HG02852 (cell line): ENCODE results near the gene FIGN.

Experiments used
- ATAC-seq: cut with Tn5 transposase; IDR thresholded peaks from one replicate; pipeline ENCODE4 v1.9.1; 2021; ENCODE audit warnings: mild to moderate bottlenecking, moderate library complexity; ENCODE audit not compliant: unreplicated experiment

FIGN gene

DNA sequence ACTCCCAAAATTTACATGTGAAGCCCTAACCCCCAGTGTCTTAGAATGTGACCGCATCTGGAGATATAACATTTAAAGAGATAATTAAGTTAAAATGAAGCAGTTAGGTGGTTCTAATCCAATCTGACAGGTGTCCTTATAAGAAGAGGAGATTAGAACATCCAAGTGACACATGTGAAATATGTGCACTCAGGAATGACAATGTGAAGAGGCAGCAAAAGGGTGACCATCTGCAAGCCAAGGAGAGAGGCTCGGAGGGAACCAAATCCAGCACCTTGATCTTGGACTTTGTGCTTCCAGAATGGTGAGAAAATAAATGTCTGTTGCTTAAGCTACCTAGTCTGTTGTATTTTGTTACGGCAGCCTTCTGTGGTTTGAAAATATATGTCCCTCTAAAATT lies 165.4 kb downstream of the FIGN start:
- no peak for ATAC-seq

DNA sequence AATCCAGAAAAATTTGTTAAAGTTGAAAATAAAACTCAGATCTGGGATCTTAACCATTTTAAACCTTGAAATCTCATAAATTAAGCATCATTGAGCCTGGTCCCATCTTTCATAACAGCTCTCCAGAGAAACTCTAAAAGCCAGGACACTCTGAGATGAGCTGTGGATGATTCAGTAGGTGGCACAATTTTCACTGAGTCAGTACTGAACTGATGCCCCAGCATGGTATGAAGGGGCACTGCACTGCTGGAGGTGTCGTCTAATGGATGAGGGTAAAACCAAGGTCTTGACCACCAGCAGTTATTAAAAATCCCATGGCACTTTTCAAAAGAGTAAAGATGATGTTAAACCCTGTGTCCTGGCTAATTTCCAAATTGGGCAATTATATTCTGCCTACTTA lies 170.6 kb downstream of the FIGN start:
- no peak for ATAC-seq

DNA sequence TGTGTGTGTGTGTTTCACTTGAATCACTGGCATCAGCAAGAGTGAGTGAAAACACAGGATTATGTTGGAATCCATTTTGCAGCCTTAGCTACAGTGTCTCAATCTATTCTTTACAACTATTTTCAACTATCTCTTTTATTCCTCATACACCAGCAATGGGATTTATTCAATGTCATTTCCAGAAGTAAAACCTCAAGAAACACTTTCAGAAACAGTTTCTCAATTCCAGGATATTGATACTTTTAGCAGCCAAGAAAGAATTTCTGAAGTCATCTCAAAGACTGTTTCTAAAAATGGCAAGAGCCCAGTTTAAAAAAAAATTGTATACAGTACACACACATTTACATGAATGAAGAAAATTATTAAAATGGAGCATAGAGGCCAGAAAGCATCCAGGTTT lies 171.6 kb downstream of the FIGN start:
- ATAC-seq: no peak

DNA sequence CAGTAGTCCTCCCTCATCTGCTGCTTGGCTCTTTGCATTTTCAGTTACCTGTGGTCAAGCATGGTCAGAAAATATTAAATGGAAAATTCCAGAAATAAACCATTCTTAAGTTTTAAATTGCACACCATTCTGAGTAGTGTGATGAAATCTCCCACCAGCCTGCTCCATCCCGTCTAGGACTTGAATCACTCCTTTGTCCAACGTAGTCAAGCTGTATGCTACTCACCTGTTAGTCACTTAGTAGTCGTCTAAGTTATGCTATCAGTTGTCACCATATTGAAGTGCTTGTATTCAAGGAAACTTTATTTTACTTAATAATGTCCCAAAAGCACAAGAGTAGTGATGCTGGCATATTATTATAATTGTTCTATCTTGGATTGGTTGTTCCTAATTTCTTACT lies 172.5 kb downstream of the FIGN start:
- ATAC-seq: no peak

DNA sequence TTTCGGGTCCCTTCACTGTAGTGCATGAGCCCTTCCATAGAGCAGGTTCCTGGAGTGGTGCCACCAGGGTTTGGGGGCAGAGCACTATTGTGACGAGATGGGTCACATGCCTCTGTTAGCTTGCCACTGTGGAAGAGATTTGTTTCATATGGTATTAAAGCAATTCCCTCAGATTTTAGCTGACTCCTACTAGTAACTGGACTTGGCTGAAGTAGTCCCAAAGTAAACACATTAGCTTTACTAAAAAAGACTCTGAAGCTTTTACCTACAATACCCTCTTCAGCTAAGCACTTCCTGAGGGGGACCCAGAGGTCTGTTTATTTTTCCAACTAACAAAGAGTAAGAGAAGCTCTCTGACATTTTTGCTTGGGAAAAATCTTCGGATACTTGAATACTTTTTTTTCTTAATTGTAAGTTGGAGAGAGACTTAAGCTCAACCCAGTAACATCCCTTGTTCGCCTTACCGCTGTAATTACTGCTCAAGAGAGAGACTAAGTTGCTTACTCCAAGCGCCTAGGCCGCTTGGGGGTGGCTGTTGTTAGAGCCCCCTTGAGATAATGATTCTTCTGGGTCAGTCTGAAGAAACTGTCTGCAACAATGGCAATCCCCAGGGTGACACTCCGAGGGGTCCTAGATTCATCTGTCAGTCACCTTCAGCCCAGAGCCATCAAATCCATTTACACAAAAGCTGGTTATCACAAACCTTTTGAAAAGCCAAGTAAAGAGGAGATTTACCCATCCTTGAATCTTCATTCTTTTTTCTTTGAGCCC lies 177.4 kb downstream of the FIGN start:
- no peak for ATAC-seq

DNA sequence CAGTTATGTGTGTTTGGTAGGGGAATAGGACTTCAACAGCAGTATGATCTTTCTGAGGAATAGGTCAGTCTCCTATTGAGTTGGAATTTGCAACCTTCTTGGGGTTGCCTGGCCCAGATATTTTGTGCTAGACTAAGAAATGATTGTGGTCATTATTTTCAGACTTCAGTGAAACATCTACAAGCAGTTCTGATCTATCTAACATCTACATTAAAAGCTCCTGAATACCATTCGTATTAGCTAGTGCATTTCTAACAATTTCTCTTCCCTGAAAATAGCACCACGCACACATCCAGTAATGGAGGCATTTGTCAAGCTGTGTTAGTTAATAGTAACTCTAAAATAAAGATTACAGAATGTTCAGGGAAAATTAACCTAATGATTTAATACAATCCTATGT lies 179.3 kb downstream of the FIGN start:
- no peak for ATAC-seq

DNA sequence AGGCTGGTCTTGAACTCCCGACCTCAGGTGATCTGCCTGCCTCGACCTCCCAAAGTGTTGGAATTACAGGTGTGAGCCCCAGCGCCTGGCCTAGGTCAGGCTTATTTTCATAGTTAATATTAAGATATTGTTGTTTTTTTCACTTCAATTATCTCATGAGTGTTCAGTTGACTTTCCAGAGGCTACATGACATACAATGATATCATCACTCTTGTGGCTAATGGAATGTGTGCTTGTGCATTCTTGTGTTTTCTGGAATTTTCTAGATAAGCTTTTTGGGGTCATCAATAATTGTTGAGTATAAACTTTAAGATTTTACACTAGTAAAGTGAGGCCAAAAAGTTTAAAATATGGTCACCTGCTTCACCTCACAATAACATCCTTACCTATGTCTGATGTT lies 180.9 kb downstream of the FIGN start:
- no peak for ATAC-seq

DNA sequence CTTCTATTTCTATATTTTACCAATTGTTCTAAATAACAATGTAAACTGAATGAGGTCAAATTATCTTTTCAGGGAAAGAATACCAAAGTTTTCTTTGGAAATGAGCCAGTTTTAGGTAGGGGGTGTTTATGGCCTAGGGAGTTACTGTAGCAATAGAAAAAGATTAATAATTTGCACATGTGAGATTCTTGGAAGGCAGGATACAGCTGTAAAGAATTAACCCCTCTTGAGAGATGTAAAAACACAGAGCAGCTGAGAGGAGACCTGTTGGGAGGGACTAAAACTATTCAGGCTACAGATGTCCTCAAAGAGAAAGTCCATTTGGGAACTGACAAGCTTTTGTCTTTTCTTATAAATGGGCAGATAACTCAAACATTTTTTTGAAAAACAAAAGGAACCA lies 182.2 kb downstream of the FIGN start:
- ATAC-seq: no peak

DNA sequence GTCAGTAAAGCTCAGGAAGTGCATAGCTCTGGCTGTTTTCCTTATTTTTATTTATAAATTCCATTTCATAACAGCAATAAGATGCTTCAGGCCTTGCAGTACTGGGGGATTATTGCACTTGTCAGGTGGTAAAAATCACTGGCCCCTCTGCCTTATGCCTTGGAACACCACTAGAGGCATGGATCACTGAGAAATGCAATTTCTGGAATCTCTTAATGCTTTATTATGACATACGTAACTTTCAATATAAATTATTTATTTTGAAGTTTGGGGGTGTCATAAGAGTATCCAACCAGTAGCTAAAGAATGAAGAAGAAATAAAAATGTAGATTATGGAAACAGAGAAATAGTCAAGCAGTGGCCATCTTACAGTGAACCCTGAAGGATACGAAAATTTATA lies 183.1 kb downstream of the FIGN start:
- ATAC-seq: no peak

DNA sequence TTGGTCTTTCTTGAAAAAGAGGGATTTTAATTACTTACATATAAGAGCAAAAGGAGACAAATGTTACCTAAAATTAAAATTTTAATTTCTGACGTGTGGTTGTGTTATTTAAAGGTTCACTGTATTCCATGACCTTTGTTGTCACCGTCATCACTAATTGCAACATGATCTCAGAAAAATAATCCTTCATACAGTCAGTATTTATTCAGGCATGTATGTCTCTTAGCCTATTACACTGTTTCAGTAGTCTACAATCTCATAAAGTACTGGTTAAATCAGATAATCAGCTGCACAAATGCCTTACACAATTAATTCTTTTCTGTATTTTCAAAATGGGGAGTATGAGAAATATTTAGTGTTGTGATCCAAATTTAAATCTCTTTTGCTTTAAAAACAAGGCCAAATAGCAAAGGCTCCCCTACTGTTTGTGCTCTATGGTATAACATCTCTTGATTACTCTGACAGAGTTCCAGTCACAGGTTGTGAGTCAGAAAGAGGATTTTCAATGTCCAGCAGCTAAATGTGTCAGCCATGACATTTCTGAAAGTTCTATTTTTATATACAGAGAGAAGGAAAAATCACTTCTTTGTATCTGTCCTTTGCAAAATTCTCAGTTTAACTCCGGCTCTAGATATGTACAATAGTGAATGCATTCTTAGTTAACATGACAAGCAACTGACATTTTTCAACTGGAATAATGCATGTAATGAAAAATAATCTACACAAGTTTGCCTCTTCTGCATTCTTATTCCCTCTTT lies 184.0 kb downstream of the FIGN start:
- no peak for ATAC-seq

DNA sequence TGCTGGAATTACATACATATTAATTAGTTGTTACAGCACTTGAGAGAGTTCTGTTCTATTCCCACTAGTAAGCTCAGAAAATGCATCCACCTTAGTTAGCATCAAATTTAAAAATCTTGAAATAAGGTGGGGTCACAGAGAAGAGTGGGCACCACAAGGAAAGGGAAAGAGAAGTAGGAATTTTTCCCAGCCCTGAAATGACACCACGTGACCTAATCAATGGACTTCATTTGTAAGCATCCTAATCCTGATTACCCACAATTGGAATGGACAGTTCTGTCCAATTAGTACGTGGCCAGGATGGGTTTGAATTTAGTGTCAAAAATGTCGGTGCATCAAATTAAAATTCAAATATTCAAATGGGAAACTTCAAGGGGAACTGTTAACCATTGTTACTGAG lies 186.8 kb downstream of the FIGN start:
- ATAC-seq: no peak
